DOHH2 (cell line): ENCODE measurements around the gene ADORA3.

ENCODE experiments used
- EZH2phosphoT487 ChIP-seq: fragments of 200-600 bp; sonication (generic); IDR thresholded peaks from 2 replicates; pipeline ENCODE4 v1.6.1; 2017; ENCODE audit warnings: borderline replicate concordance, mild to moderate bottlenecking, antibody characterized with exemption, low read length, moderate library complexity, mixed read lengths
- TF ChIP-seq, protein P1 (sequence below): fragments of 200-600 bp; sonication (generic); IDR thresholded peaks from one replicate; pipeline ENCODE4 v1.5.1; 2014; ENCODE audit warnings: antibody characterized with exemption, mild to moderate bottlenecking, low read depth, low read length; ENCODE audit not compliant: poor library complexity, severe bottlenecking

DNA sequence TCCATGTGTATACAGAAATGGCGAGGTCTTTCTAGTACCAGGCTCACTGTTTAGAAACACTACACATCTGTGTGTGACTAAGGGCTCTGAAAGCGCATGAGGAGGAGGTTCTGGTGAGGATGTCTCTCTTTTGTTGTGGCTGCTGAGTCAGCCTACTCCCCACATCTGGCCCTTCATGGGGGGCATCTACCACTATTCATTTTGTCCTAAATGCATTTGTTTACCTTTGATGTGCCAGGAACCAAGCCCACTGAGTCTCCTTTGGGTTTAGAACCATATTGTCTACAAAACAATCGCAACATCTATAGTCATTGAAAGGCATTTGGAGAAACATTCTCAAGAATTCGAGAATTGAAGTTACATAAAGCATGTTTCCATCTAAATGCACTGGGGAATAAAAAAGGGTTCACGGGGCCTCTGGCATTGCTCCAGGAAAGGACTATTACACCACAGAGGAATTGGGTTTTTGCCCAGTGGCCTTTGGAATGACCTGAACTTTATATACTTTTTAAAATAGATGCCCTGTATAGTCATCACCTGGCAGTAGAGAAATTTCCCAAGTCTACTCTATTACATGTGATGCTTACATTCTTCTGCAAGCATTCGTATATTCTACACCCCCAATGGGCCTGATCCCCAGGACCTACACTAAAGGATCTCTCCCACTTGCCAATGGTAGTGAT is 35.1 kb upstream of the ADORA3 start:
- TF ChIP-seq, protein P1, sequence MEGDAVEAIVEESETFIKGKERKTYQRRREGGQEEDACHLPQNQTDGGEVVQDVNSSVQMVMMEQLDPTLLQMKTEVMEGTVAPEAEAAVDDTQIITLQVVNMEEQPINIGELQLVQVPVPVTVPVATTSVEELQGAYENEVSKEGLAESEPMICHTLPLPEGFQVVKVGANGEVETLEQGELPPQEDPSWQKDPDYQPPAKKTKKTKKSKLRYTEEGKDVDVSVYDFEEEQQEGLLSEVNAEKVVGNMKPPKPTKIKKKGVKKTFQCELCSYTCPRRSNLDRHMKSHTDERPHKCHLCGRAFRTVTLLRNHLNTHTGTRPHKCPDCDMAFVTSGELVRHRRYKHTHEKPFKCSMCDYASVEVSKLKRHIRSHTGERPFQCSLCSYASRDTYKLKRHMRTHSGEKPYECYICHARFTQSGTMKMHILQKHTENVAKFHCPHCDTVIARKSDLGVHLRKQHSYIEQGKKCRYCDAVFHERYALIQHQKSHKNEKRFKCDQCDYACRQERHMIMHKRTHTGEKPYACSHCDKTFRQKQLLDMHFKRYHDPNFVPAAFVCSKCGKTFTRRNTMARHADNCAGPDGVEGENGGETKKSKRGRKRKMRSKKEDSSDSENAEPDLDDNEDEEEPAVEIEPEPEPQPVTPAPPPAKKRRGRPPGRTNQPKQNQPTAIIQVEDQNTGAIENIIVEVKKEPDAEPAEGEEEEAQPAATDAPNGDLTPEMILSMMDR = no peak
- TF ChIP-seq EZH2phosphoT487 = no peak
